ENCODE measurements around the gene METTL15.

- TF ChIP-seq CTCF (IDR thresholded peaks at IDR 0.05) (no peak), POLR2A (IDR thresholded peaks at IDR 0.05) (no peak)
Measured at GRCh38 chr11:28104984-28105383, 3.2 kb upstream of the METTL15 start.
